K562 (cell line): ENCODE data around the gene FBXW8.

Source experiments
- ELF1 ChIP-seq: fragments of 200-800 bp; sonication (Bioruptor generic); IDR thresholded peaks from 2 replicates; pipeline ENCODE4 v1.6.1; 2016; ENCODE audit warnings: missing genetic modification characterization, missing compliant biosample characterization
- ESRRA ChIP-seq: fragments of 450-650 bp; IDR thresholded peaks from 2 replicates; pipeline ENCODE4 v1.6.1; 2014; ENCODE audit warnings: low read depth, mild to moderate bottlenecking, moderate library complexity, borderline replicate concordance
- HNRNPLL ChIP-seq: fragments of 200-400 bp; formaldehyde crosslinking; IDR thresholded peaks from 2 replicates; pipeline ENCODE4 v1.6.1; 2017; ENCODE audit warnings: low read length, low read depth, mild to moderate bottlenecking; ENCODE audit not compliant: poor library complexity, severe bottlenecking
- NR1H2 ChIP-seq: sonication (generic); formaldehyde crosslinking; IDR thresholded peaks from 2 replicates; pipeline ENCODE4 v1.4.0; 2020; ENCODE audit warnings: mild to moderate bottlenecking, missing genetic modification reagents
- POLR2AphosphoS2 ChIP-seq: IDR thresholded peaks from 2 replicates; pipeline ENCODE4 v1.6.1; 2012; ENCODE audit warnings: low read length, improper control_type of control experiment
- TEAD4 ChIP-seq, 2 experiments: sonication (generic) in 1 of 2; formaldehyde crosslinking in 1 of 2; IDR thresholded peaks; 2 replicates each; pipeline versions ENCODE4 v1.6.1 to v1.8.0; 2012 to 2022; ENCODE audit warnings: borderline replicate concordance in 1 of 2, inconsistent platforms in 1 of 2, low read length in 1 of 2, mild to moderate bottlenecking in 1 of 2, missing genetic modification reagents in 1 of 2
- ZFP36 ChIP-seq: fragments of 150-350 bp; IDR thresholded peaks from 2 replicates; pipeline ENCODE4 v1.6.1; 2018; ENCODE audit warnings: low read length, low read depth; ENCODE audit not compliant: partially characterized antibody
- TF ChIP-seq, protein P1 (sequence below), 3 experiments: IDR thresholded peaks in 2 of 3; conservative IDR thresholded peaks in 1 of 3; 2 replicates each; pipeline ENCODE4 v1.5.1; 2011 to 2012; ENCODE audit warnings: low read length in 3 of 3, mild to moderate bottlenecking in 3 of 3, control low read depth in 2 of 3, improper control_type of control experiment in 1 of 3, inconsistent platforms in 1 of 3, low read depth in 1 of 3, mixed read lengths in 1 of 3, moderate library complexity in 1 of 3; ENCODE audit not compliant: insufficient read depth in 2 of 3
- TF ChIP-seq, protein P2 (sequence below): fragments of 450-650 bp; formaldehyde crosslinking; IDR thresholded peaks from 2 replicates; pipeline ENCODE4 v1.4.0; 2020; ENCODE audit warnings: mild to moderate bottlenecking, mixed read lengths
- TF ChIP-seq, protein P3 (sequence below): IDR thresholded peaks from 2 replicates; pipeline ENCODE4 v1.6.1; 2012; ENCODE audit warnings: low read depth, low read length, improper control_type of control experiment, borderline replicate concordance
- TF ChIP-seq, protein P4 (sequence below): sonication (generic); formaldehyde crosslinking; IDR thresholded peaks from 2 replicates; pipeline ENCODE4 v1.8.1; 2023; ENCODE audit warnings: mild to moderate bottlenecking, missing genetic modification reagents, moderate library complexity

DNA sequence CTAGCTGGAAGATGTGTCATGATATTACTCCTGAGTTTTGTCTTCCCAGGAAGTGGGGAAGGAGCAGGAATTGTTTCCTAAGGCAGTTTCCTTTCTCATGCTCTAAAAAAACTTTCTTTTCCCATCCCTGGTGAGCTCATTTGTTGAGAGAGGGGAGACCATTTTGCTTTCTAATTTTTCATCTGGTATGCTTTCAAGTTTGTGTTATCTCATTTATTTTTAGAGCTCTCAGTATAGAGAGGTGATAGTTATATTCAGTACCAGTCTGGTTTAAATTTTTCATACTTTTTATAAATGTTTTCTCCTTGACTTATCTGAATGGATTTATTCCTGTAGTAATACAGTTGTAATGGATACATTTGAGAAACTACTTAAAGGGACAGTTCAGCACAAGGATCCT lies 79.6 kb downstream of the FBXW8 start:
- TF ChIP-seq ESRRA (no peak), ELF1 (tag) (no peak), HNRNPLL (no peak), TEAD4 (IDR thresholded peaks at IDR 0.05; ENCODE audit: low read length) (no peak), TEAD4 (CRISPR knock-in tag; IDR thresholded peaks at IDR 0.05; ENCODE audit: borderline replicate concordance) (no peak), POLR2AphosphoS2 (no peak), NR1H2 (CRISPR knock-in tag) (no peak), ZFP36 (no peak)
- TF ChIP-seq, protein P1, sequence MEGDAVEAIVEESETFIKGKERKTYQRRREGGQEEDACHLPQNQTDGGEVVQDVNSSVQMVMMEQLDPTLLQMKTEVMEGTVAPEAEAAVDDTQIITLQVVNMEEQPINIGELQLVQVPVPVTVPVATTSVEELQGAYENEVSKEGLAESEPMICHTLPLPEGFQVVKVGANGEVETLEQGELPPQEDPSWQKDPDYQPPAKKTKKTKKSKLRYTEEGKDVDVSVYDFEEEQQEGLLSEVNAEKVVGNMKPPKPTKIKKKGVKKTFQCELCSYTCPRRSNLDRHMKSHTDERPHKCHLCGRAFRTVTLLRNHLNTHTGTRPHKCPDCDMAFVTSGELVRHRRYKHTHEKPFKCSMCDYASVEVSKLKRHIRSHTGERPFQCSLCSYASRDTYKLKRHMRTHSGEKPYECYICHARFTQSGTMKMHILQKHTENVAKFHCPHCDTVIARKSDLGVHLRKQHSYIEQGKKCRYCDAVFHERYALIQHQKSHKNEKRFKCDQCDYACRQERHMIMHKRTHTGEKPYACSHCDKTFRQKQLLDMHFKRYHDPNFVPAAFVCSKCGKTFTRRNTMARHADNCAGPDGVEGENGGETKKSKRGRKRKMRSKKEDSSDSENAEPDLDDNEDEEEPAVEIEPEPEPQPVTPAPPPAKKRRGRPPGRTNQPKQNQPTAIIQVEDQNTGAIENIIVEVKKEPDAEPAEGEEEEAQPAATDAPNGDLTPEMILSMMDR (IDR thresholded peaks at IDR 0.05 in 2 of 3, conservative IDR thresholded peaks at IDR 0.05 in 1 of 3; ENCODE audit: insufficient read depth in 2 of 3, low read depth in 1 of 3, low read length in 3 of 3), result no peak
- TF ChIP-seq, protein P2, sequence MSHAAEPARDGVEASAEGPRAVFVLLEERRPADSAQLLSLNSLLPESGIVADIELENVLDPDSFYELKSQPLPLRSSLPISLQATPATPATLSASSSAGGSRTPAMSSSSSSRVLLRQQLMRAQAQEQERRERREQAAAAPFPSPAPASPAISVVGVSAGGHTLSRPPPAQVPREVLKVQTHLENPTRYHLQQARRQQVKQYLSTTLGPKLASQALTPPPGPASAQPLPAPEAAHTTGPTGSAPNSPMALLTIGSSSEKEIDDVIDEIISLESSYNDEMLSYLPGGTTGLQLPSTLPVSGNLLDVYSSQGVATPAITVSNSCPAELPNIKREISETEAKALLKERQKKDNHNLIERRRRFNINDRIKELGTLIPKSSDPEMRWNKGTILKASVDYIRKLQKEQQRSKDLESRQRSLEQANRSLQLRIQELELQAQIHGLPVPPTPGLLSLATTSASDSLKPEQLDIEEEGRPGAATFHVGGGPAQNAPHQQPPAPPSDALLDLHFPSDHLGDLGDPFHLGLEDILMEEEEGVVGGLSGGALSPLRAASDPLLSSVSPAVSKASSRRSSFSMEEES (CRISPR knock-in tag), result no peak
- TF ChIP-seq, protein P3, sequence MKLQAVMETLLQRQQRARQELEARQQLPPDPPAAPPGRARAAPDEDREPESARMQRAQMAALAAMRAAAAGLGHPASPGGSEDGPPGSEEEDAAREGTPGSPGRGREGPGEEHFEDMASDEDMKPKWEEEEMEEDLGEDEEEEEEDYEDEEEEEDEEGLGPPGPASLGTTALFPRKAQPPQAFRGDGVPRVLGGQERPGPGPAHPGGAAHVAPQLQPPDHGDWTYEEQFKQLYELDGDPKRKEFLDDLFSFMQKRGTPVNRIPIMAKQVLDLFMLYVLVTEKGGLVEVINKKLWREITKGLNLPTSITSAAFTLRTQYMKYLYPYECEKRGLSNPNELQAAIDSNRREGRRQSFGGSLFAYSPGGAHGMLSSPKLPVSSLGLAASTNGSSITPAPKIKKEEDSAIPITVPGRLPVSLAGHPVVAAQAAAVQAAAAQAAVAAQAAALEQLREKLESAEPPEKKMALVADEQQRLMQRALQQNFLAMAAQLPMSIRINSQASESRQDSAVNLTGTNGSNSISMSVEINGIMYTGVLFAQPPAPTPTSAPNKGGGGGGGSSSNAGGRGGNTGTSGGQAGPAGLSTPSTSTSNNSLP, result no peak
- TF ChIP-seq, protein P4, sequence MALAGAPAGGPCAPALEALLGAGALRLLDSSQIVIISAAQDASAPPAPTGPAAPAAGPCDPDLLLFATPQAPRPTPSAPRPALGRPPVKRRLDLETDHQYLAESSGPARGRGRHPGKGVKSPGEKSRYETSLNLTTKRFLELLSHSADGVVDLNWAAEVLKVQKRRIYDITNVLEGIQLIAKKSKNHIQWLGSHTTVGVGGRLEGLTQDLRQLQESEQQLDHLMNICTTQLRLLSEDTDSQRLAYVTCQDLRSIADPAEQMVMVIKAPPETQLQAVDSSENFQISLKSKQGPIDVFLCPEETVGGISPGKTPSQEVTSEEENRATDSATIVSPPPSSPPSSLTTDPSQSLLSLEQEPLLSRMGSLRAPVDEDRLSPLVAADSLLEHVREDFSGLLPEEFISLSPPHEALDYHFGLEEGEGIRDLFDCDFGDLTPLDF, result no peak
